ENCODE data around the gene MYL12A. TPM values are rescaled to one million over a fixed set of nuclear protein-coding genes. Genes with fewer than 3 reads are reported as not detected.

Gene MYL12A
- total and polyA plus RNA-seq, 2 of the 13 experiments (the other 11 are each of a cell fraction or from before 2014, with no cell fraction given) = 261 to 277 TPM

DNA sequence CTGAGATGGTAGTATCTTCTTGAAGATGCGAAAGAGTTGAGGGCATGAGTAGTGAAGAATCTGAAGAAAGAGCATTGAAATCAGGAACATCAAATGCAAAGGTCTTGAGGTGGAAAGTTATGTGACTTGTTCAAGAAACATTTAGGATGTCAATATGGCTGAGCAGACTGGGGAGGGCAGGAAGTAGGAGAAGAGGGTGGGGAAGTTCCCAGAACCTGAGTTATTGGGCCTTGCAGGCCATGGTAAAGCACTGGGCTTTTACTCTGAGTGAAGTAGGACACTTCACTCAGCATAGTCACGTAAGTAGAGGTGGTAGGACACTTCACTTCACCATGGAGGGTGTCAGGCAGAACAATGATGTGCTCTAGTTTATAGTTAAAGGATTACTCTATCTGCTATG lies 11.8 kb upstream of the MYL12A start:
- H3K27me3 ChIP-seq (ENCODE audit: control insufficient read depth in 1 of 2, insufficient read depth in 2 of 2, low read length in 2 of 2) = no peaks in the 10 kb centered on the region
- in situ Hi-C loops (cut with HindIII; ENCODE audit: extremely low pct_ligation_motif_present, low pct_unique_long_range_greater_than_20kb) (no loop called here), intact Hi-C loops (cut with micrococcal nuclease; ENCODE audit: unreplicated experiment) (no loop called here)
- H3K4me3 ChIP-seq (replicated peaks in 1 of 3; ENCODE audit: insufficient read depth in 1 of 3, low read depth in 2 of 3, low read length in 3 of 3) = no peak overlapping the region
- DNase-seq (ENCODE audit: low spot score) (no peak), FAIRE-seq (no peak), ATAC-seq (no peak)
- no peaks in the 10 kb centered on the region; the same call in 1 of the 2 replicates for H3K9me3 ChIP-seq (ENCODE audit: low read length)
- ChIA-PET POLR2A (interaction anchor here (2.8 kb wide), 1 partner anchor 10 kb away, joined by 54 read pairs; the partner anchor contains the start of gene MYL12A), CTCF (ENCODE audit: low intra/inter-chr PET ratio, low total read pairs) (no interaction called here)
- H4K20me1 ChIP-seq (ENCODE audit: insufficient read depth, low read length) = no peaks in the 10 kb centered on the region
- H3K36me3 ChIP-seq (replicated peaks in 1 of 2; ENCODE audit: control insufficient read depth in 1 of 2, insufficient read depth in 2 of 2, low read length in 2 of 2) = no peaks in the 10 kb centered on the region
- H3K9ac ChIP-seq (ENCODE audit: insufficient read depth, low read depth, low read length) = no peak overlapping the region
- 97% methylated on average over 2 of the region's 2 CpGs for WGBS (ENCODE audit: low lambda C conversion rate)
- no peak overlapping the region for H3K27ac ChIP-seq (ENCODE audit: extremely low read length, insufficient read depth, low read length)
- peaks cover 60% of the 10 kb centered on the region for H3K4me1 ChIP-seq (ENCODE audit: insufficient read depth, low read length)
- H2AFZ ChIP-seq (ENCODE audit: low read length) = no peak overlapping the region
- 0 out of 2 replicates have a peak overlapping the region, but pooled peaks have one; percentile 4 for H3K4me2 ChIP-seq (ENCODE audit: low read depth, low read length)
- no peaks in the 10 kb centered on the region for H3K79me2 ChIP-seq (ENCODE audit: insufficient read depth, low read length)
- TF ChIP-seq, protein P1, sequence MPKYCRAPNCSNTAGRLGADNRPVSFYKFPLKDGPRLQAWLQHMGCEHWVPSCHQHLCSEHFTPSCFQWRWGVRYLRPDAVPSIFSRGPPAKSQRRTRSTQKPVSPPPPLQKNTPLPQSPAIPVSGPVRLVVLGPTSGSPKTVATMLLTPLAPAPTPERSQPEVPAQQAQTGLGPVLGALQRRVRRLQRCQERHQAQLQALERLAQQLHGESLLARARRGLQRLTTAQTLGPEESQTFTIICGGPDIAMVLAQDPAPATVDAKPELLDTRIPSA (CRISPR knock-in tag; IDR thresholded peaks at IDR 0.05; ENCODE audit: borderline replicate concordance) = no peak
- TF ChIP-seq ATRX (CRISPR knock-in tag; IDR thresholded peaks at IDR 0.05; ENCODE audit: borderline replicate concordance) (no peak), GATAD1 (CRISPR knock-in tag; IDR thresholded peaks at IDR 0.05) (no peak), ZNF282 (IDR thresholded peaks at IDR 0.05; ENCODE audit: partially characterized antibody) (no peak), SIN3B (IDR thresholded peaks at IDR 0.05; ENCODE audit: low read length) (no peak), ERF (CRISPR knock-in tag; IDR thresholded peaks at IDR 0.05) (no peak), ZSCAN31 (CRISPR knock-in tag; IDR thresholded peaks at IDR 0.05; ENCODE audit: low read depth) (no peak), ADNP (CRISPR knock-in tag; IDR thresholded peaks at IDR 0.05) (no peak), SSRP1 (CRISPR knock-in tag; IDR thresholded peaks at IDR 0.05) (no peak), POLR2AphosphoS5 (IDR thresholded peaks at IDR 0.05; ENCODE audit: low read depth, low read length) (no peak), KLF16 (CRISPR knock-in tag; IDR thresholded peaks at IDR 0.05) (no peak), ZNF292 (CRISPR knock-in tag; IDR thresholded peaks at IDR 0.05; ENCODE audit: borderline replicate concordance, low read depth) (no peak), EZH2 (conservative IDR thresholded peaks at IDR 0.05; ENCODE audit: low read depth, low read length) (no peak), ZNF33A (CRISPR knock-in tag; IDR thresholded peaks at IDR 0.05; ENCODE audit: borderline replicate concordance) (no peak)
- TF ChIP-seq, protein P2, sequence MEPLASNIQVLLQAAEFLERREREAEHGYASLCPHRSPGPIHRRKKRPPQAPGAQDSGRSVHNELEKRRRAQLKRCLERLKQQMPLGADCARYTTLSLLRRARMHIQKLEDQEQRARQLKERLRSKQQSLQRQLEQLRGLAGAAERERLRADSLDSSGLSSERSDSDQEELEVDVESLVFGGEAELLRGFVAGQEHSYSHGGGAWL (CRISPR knock-in tag; IDR thresholded peaks at IDR 0.05) = no peak
- TF ChIP-seq, protein P3, sequence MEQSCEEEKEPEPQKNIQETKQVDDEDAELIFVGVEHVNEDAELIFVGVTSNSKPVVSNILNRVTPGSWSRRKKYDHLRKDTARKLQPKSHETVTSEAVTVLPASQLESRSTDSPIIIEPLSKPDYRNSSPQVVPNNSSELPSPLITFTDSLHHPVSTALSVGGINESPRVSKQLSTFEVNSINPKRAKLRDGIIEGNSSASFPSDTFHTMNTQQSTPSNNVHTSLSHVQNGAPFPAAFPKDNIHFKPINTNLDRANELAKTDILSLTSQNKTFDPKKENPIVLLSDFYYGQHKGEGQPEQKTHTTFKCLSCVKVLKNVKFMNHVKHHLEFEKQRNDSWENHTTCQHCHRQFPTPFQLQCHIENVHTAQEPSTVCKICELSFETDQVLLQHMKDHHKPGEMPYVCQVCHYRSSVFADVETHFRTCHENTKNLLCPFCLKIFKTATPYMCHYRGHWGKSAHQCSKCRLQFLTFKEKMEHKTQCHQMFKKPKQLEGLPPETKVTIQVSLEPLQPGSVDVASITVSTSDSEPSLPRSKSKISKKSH (CRISPR knock-in tag; IDR thresholded peaks at IDR 0.05; ENCODE audit: borderline replicate concordance) = no peak
- TF ChIP-seq, protein P4, sequence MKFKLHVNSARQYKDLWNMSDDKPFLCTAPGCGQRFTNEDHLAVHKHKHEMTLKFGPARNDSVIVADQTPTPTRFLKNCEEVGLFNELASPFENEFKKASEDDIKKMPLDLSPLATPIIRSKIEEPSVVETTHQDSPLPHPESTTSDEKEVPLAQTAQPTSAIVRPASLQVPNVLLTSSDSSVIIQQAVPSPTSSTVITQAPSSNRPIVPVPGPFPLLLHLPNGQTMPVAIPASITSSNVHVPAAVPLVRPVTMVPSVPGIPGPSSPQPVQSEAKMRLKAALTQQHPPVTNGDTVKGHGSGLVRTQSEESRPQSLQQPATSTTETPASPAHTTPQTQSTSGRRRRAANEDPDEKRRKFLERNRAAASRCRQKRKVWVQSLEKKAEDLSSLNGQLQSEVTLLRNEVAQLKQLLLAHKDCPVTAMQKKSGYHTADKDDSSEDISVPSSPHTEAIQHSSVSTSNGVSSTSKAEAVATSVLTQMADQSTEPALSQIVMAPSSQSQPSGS (CRISPR knock-in tag; IDR thresholded peaks at IDR 0.05) = no peak
- no TSS peak for BruUV-seq (replicated peaks)
